ENCODE measurements around the gene NCAM1.

NCAM1 gene

GRCh38 chr11:113313601-113314000 lies 352.4 kb downstream of the NCAM1 start:
- TF ChIP-seq, protein P1, sequence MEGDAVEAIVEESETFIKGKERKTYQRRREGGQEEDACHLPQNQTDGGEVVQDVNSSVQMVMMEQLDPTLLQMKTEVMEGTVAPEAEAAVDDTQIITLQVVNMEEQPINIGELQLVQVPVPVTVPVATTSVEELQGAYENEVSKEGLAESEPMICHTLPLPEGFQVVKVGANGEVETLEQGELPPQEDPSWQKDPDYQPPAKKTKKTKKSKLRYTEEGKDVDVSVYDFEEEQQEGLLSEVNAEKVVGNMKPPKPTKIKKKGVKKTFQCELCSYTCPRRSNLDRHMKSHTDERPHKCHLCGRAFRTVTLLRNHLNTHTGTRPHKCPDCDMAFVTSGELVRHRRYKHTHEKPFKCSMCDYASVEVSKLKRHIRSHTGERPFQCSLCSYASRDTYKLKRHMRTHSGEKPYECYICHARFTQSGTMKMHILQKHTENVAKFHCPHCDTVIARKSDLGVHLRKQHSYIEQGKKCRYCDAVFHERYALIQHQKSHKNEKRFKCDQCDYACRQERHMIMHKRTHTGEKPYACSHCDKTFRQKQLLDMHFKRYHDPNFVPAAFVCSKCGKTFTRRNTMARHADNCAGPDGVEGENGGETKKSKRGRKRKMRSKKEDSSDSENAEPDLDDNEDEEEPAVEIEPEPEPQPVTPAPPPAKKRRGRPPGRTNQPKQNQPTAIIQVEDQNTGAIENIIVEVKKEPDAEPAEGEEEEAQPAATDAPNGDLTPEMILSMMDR (conservative IDR thresholded peaks at IDR 0.05; ENCODE audit: low read depth, low read length), result no peak
- no peak overlapping the region for H3K4me3 ChIP-seq (ENCODE audit: low read length)
- no peak for DNase-seq (ENCODE audit: low read depth)

DNA sequence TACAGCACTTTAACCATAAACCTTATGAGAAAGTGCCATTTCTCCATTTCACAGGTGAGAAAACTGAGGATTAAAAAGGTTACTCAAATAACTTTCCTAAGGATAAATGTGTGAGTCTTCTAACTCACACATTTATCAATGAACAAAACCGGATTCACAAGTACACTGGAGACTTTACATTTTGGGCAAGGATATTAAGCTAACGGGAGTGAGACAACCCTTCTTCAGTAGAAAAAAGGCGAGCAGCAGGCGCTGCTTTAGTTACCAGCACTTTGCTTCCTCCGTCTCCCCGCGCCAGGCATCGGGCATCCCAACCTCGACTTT lies 352.8 kb downstream of the NCAM1 start:
- DNase-seq (ENCODE audit: low read depth), result no peak
- TF ChIP-seq, protein P1 (conservative IDR thresholded peaks at IDR 0.05; ENCODE audit: low read depth, low read length), result no peak
- H3K4me3 ChIP-seq (ENCODE audit: low read length), result peak overlapping the region; percentile 91

- peak; percentile 56 for DNase-seq (ENCODE audit: low read depth)
- TF ChIP-seq, protein P1 (conservative IDR thresholded peaks at IDR 0.05; ENCODE audit: low read depth, low read length), result no peak
- H3K4me3 ChIP-seq (ENCODE audit: low read length), result peak within 1 kb of the TSS; percentile 91
Observed at GRCh38 chr11:113314389-113315301, 353.4 kb downstream of the NCAM1 start, which contains the start of gene TTC12. TTC12 (plus strand) TSS chr11:113314583; CDS start chr11:113316258, 1,675 bp downstream.

DNA sequence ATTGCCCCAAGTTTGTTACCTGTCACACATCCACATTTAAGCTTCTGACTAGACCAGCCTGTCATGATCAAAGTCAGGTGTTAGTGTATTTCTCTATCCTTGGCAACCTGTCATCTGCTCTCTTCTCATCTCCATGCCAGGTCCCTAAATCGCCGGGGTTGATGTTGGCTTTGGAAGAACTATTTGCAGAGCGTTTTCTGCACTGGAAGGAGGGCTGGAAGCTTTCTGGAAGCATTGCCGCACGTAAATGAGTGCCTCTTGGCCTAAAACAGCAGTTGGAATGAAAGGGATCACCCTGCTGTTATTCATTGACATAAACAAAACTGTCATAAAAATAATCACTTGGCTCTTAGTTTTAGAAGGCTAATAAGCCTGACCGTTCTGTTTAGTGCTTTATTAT lies 354.6 kb downstream of the NCAM1 start:
- TF ChIP-seq, protein P1 (conservative IDR thresholded peaks at IDR 0.05; ENCODE audit: low read depth, low read length), result no peak
- no peak for DNase-seq (ENCODE audit: low read depth)
- H3K4me3 ChIP-seq (ENCODE audit: low read length), result no peak overlapping the region

- TF ChIP-seq, protein P1 (conservative IDR thresholded peaks at IDR 0.05; ENCODE audit: low read depth, low read length), result no peak
- H3K4me3 ChIP-seq (ENCODE audit: low read length), result no peak overlapping the region
- no peak for DNase-seq (ENCODE audit: low read depth)
Observed at GRCh38 chr11:113316256-113316655, 355.0 kb downstream of the NCAM1 start.

GRCh38 chr11:113317339-113317738 lies 356.1 kb downstream of the NCAM1 start:
- TF ChIP-seq, protein P1 (conservative IDR thresholded peaks at IDR 0.05; ENCODE audit: low read depth, low read length), result no peak
- DNase-seq (ENCODE audit: low read depth), result no peak
- no peak overlapping the region for H3K4me3 ChIP-seq (ENCODE audit: low read length)

GRCh38 chr11:113319085-113319484 lies 357.9 kb downstream of the NCAM1 start:
- TF ChIP-seq, protein P1 (conservative IDR thresholded peaks at IDR 0.05; ENCODE audit: low read depth, low read length), result no peak
- H3K4me3 ChIP-seq (ENCODE audit: low read length), result no peak overlapping the region
- no peak for DNase-seq (ENCODE audit: low read depth)
